IMR-90 (cell line): ENCODE results near the gene MAML3. TPM values are rescaled to one million over a fixed set of nuclear protein-coding genes. Genes with fewer than 3 reads are reported as not detected.
A peak's percentile ranks its signal among the peaks of the same experiment; 100 is the strongest.

ENCODE experiments used
- ATAC-seq: fragments of 200-7000 bp; cut with Tn5 transposase; 2 replicates; pipeline ENCODE4 v1.9.1; 2020; ENCODE audit warnings: low read depth, mild to moderate bottlenecking, moderate library complexity
- BruUV-seq: library from RNA; stranded (reverse); fragments of 400-500 nt; replicated peaks from 2 replicates; lab custom pipeline; 2021; lab: Mats Ljungman, UMichigan
- CTCF ChIA-PET: fragments of 300-600 bp; formaldehyde crosslinking; extraction: SDS; loops from one replicate; lab custom pipeline; 2021; ENCODE audit warnings: antibody characterized with exemption; lab: Yijun Ruan, JAX
- POLR2A ChIA-PET: fragments of 300-600 bp; sonication (Branson Sonifier 250); formaldehyde crosslinking; loops from one replicate; lab custom pipeline; 2022; ENCODE audit warnings: antibody characterized with exemption; ENCODE audit not compliant: unreplicated experiment; lab: Charles Lee
- DNase-seq: peaks from one replicate; pipeline ENCODE4 v3.0.0; 2013
- H2AFZ ChIP-seq: replicated peaks from 2 replicates; pipeline ENCODE3; 2013; ENCODE audit warnings: low read length, mild to moderate bottlenecking; ENCODE audit not compliant: poor library complexity
- H2AK5ac ChIP-seq: 2 replicates; pipeline ENCODE4 v1.6.1; 2013; ENCODE audit warnings: low read depth, low read length, inconsistent platforms
- H2AK9ac ChIP-seq: replicated peaks from 2 replicates; pipeline ENCODE3; 2013; ENCODE audit warnings: mild to moderate bottlenecking, low read depth, low read length, moderate library complexity; ENCODE audit not compliant: poor library complexity
- H2BK120ac ChIP-seq: 2 replicates; pipeline ENCODE4 v1.6.1; 2013; ENCODE audit warnings: low read depth, low read length, inconsistent platforms
- H2BK15ac ChIP-seq: 3 replicates; pipeline ENCODE4 v1.6.1; 2013; ENCODE audit warnings: low read depth, low read length, inconsistent platforms
- H2BK20ac ChIP-seq: 2 replicates; pipeline ENCODE4 v1.6.1; 2013; ENCODE audit warnings: low read depth, mild to moderate bottlenecking, inconsistent platforms, low read length, moderate library complexity
- H2BK5ac ChIP-seq: 2 replicates; pipeline ENCODE4 v1.6.1; 2013; ENCODE audit warnings: mild to moderate bottlenecking, low read depth, low read length, inconsistent platforms; ENCODE audit not compliant: poor library complexity, severe bottlenecking
- H3K14ac ChIP-seq: replicated peaks from 2 replicates; pipeline ENCODE4 v1.6.1; 2013; ENCODE audit warnings: low read depth, low read length, inconsistent platforms
- H3K18ac ChIP-seq: 2 replicates; pipeline ENCODE4 v1.6.1; 2013; ENCODE audit warnings: low read depth, low read length, control low read depth
- H3K23ac ChIP-seq: 2 replicates; pipeline ENCODE4 v1.6.1; 2013; ENCODE audit warnings: low read depth, low read length, inconsistent platforms
- H3K27ac ChIP-seq: 2 replicates; pipeline ENCODE4 v1.5.1; 2013; ENCODE audit warnings: mild to moderate bottlenecking, control low read depth, low read length; ENCODE audit not compliant: insufficient read depth
- H3K27me3 ChIP-seq: 2 replicates; pipeline ENCODE4 v1.6.1; 2013; ENCODE audit warnings: low read length; ENCODE audit not compliant: control insufficient read depth, insufficient read depth
- H3K36me3 ChIP-seq: 2 replicates; pipeline ENCODE4 v1.6.1; 2013; ENCODE audit warnings: low read length, mixed read lengths; ENCODE audit not compliant: control insufficient read depth, insufficient read depth
- H3K4ac ChIP-seq: 2 replicates; pipeline ENCODE4 v1.6.1; 2013; ENCODE audit warnings: low read depth, low read length, inconsistent platforms
- H3K4me1 ChIP-seq: 2 replicates; pipeline ENCODE4 v1.6.1; 2013; ENCODE audit warnings: low read length, mixed read lengths; ENCODE audit not compliant: control insufficient read depth, insufficient read depth
- H3K4me2 ChIP-seq: 2 replicates; pipeline ENCODE4 v1.6.1; 2013; ENCODE audit warnings: low read depth, mild to moderate bottlenecking, control low read depth, low read length, moderate library complexity
- H3K4me3 ChIP-seq: 2 replicates; pipeline ENCODE4 v1.5.1; 2013; ENCODE audit warnings: low read depth, mild to moderate bottlenecking, control low read depth, low read length, moderate library complexity; ENCODE audit not compliant: insufficient read depth
- H3K56ac ChIP-seq: 2 replicates; pipeline ENCODE4 v1.6.1; 2013; ENCODE audit warnings: low read length, inconsistent platforms; ENCODE audit not compliant: insufficient read depth; ENCODE audit errors: extremely low read depth
- H3K79me1 ChIP-seq, 2 experiments: 2 replicates each; pipeline ENCODE4 v1.6.1; 2013; ENCODE audit warnings: low read length in 2 of 2, inconsistent platforms in 1 of 2, low read depth in 1 of 2
- H3K9ac ChIP-seq: 2 replicates; pipeline ENCODE4 v1.6.1; 2013; ENCODE audit warnings: low read depth, low read length, control low read depth
- H3K9me1 ChIP-seq: 2 replicates; pipeline ENCODE4 v1.6.1; 2013; ENCODE audit warnings: low read length, inconsistent platforms; ENCODE audit not compliant: insufficient read depth
- H3K9me3 ChIP-seq: 2 replicates; pipeline ENCODE4 v1.6.1; 2013; ENCODE audit warnings: low read length; ENCODE audit not compliant: control insufficient read depth, insufficient read depth
- H4K20me1 ChIP-seq: 2 replicates; pipeline ENCODE4 v1.6.1; 2013; ENCODE audit warnings: low read length, inconsistent platforms; ENCODE audit not compliant: insufficient read depth
- H4K5ac ChIP-seq: 2 replicates; pipeline ENCODE4 v1.6.1; 2013; ENCODE audit warnings: mild to moderate bottlenecking, low read depth, low read length, control low read depth
- H4K8ac ChIP-seq, 2 experiments: 2 replicates each; pipeline ENCODE4 v1.6.1; 2013; ENCODE audit warnings: low read depth in 2 of 2, low read length in 2 of 2, control low read depth in 1 of 2, inconsistent platforms in 1 of 2
- H4K91ac ChIP-seq: 2 replicates; pipeline ENCODE4 v1.6.1; 2013; ENCODE audit warnings: low read depth, low read length, inconsistent platforms; ENCODE audit not compliant: insufficient read depth
- BHLHE40 ChIP-seq: fragments of 150-350 bp; IDR thresholded peaks from 2 replicates; pipeline ENCODE4 v1.6.1; 2016; ENCODE audit warnings: mild to moderate bottlenecking, low read depth, low read length
- CHD1 ChIP-seq: IDR thresholded peaks from 2 replicates; pipeline ENCODE4 v1.6.1; 2012; ENCODE audit warnings: low read depth, low read length, improper control_type of control experiment
- MXI1 ChIP-seq: IDR thresholded peaks from 2 replicates; pipeline ENCODE4 v1.6.1; 2012; ENCODE audit warnings: low read depth, mild to moderate bottlenecking, low read length, moderate library complexity, borderline replicate concordance
- RAD21 ChIP-seq: IDR thresholded peaks from 2 replicates; pipeline ENCODE4 v1.6.1; 2012; ENCODE audit warnings: low read length, improper control_type of control experiment
- RCOR1 ChIP-seq: IDR thresholded peaks from 2 replicates; pipeline ENCODE4 v1.6.1; 2012; ENCODE audit warnings: mild to moderate bottlenecking, low read length, improper control_type of control experiment; ENCODE audit not compliant: insufficient replicate concordance
- WGBS, 2 experiments: methylation state at CpG; one replicate each; pipeline versions ENCODE4 v1.1.5 to v1.1.7; 2013; ENCODE audit warnings: missing lambda C conversion rate in 2 of 2; ENCODE audit not compliant: insufficient read length in 1 of 2; ENCODE audit errors: extremely low coverage in 2 of 2; 5-methylcytosine and 5-hydroxymethylcytosine counted together
- dilution Hi-C: fragments of 300-500 bp; cut with HindIII; formaldehyde crosslinking; loops from one replicate; pipeline ENCODE4 v1.14.3; 2018; ENCODE audit warnings: low sequenced_read_pairs; ENCODE audit not compliant: unreplicated experiment
- in situ Hi-C: fragments of 300-500 bp; cut with MboI; formaldehyde crosslinking; loops from 3 replicates; pipeline ENCODE4 v1.14.3; 2019; ENCODE audit warnings: low sequenced_read_pairs, inconsistent platforms, mixed read lengths
- intact Hi-C: fragments of 100-400 bp; cut with micrococcal nuclease; formaldehyde crosslinking; loops from 2 replicates; pipeline ENCODE4 v1.10.0; 2022
- polyA plus RNA-seq, 3 experiments: library from polyadenylated mRNA; depleted of rRNA; stranded (reverse); fragments of >200 nt; gene quantifications; 2 replicates each; pipeline ENCODE4 v1.2.3, GENCODE V29; 2012; ENCODE audit warnings: low replicate concordance in 1 of 3
- total RNA-seq: library from RNA; depleted of rRNA; stranded (reverse); fragments of >200 nt; gene quantifications from 2 replicates; pipeline ENCODE4 v1.2.3, GENCODE V29; 2012

The MAML3 gene
- total and polyA plus RNA-seq, 2 of the 4 experiments (the other 2 are of a cell fraction), result 0.90 to 1.7 TPM

GRCh38 chr4:140100771-140101170, 53.2 kb downstream of the MAML3 start:
- H3K27me3 ChIP-seq, result no peaks in the 10 kb centered on the region
- no peak overlapping the region for H3K4me2 ChIP-seq
- peak overlapping the region; percentile 72 for H2AK5ac ChIP-seq
- no peak overlapping the region for H3K27ac ChIP-seq
- peaks cover 31% of the 10 kb centered on the region for H3K4me1 ChIP-seq
- dilution Hi-C loops (no loop called here), in situ Hi-C loops (no loop called here), intact Hi-C loops (no loop called here)
- H3K79me1 ChIP-seq, result peaks cover 11 to 58% of the 10 kb centered on the region in 2 experiments
- no peak overlapping the region for H3K56ac ChIP-seq
- H3K4ac ChIP-seq, result peak overlapping the region; percentile 16; the same call in 1 of the 2 replicates
- H3K23ac ChIP-seq, result no peak overlapping the region
- H2AK9ac ChIP-seq, result no peak overlapping the region
- no peak for ATAC-seq
- no peak overlapping the region for H3K14ac ChIP-seq
- H2BK120ac ChIP-seq, result no peak overlapping the region
- CTCF ChIA-PET, result no interaction called here
- no peak overlapping the region for H3K4me3 ChIP-seq
- no peak overlapping the region for H2BK20ac ChIP-seq
- BruUV-seq, result no TSS peak
- H3K18ac ChIP-seq, result no peak overlapping the region
- H4K91ac ChIP-seq, result 0 out of 2 replicates have a peak overlapping the region, but pooled peaks have one; percentile 20
- H4K20me1 ChIP-seq, result no peaks in the 10 kb centered on the region
- H2BK15ac ChIP-seq, result peak overlapping the region; percentile 11; the same call in 1 of the 3 replicates
- no peak overlapping the region for H4K5ac ChIP-seq
- TF ChIP-seq MXI1, result no peak
- no peak for TF ChIP-seq RCOR1
- TF ChIP-seq CHD1, result no peak
- no peak for TF ChIP-seq RAD21
- TF ChIP-seq BHLHE40, result no peak
- peak; percentile 33 for DNase-seq
- H3K9me1 ChIP-seq, result peaks cover 21% of the 10 kb centered on the region
- no peak overlapping the region for H4K8ac ChIP-seq
- no peak overlapping the region for H2AFZ ChIP-seq
- WGBS, 2 experiments, result no CpG with 5 or more reads among the region's 3 CpGs
- POLR2A ChIA-PET, result no interaction called here
- no peaks in the 10 kb centered on the region for H3K9me3 ChIP-seq
- H2BK5ac ChIP-seq, result no peak overlapping the region
- H3K36me3 ChIP-seq, result no peaks in the 10 kb centered on the region
- H3K9ac ChIP-seq, result no peak overlapping the region
